Endodermal cell (in vitro differentiated cells): ENCODE results near the gene KHDC4. TPM values are rescaled to one million over a fixed set of nuclear protein-coding genes. Genes with fewer than 3 reads are reported as not detected.
A peak's percentile ranks its signal among the peaks of the same experiment; 100 is the strongest.

Source experiments
- DNase-seq: peaks from one replicate; pipeline ENCODE4 v3.0.0-alpha.2; 2017
- H3K27ac ChIP-seq: 2 replicates; pipeline ENCODE4 v1.5.1; 2013; ENCODE audit warnings: mild to moderate bottlenecking, low read depth, low read length, moderate library complexity
- H3K27me3 ChIP-seq: 2 replicates; pipeline ENCODE4 v1.6.1; 2013; ENCODE audit warnings: mild to moderate bottlenecking, low read length, moderate library complexity; ENCODE audit not compliant: insufficient read depth, control insufficient read depth, poor library complexity, severe bottlenecking
- H3K36me3 ChIP-seq: 2 replicates; pipeline ENCODE4 v1.7.0; 2013; ENCODE audit warnings: mild to moderate bottlenecking, low read length, moderate library complexity; ENCODE audit not compliant: control insufficient read depth, insufficient read depth
- H3K4me1 ChIP-seq: one replicate; pipeline ENCODE4 v1.7.0; 2013; ENCODE audit warnings: low read length; ENCODE audit not compliant: control insufficient read depth, insufficient read depth
- H3K4me3 ChIP-seq: 2 replicates; pipeline ENCODE4 v1.5.1; 2013; ENCODE audit warnings: mild to moderate bottlenecking, low read length, moderate library complexity
- H3K9ac ChIP-seq: 2 replicates; pipeline ENCODE4 v1.6.1; 2013; ENCODE audit warnings: mild to moderate bottlenecking, low read length, moderate library complexity; ENCODE audit not compliant: poor library complexity, severe bottlenecking; ENCODE audit errors: extremely low read depth
- H3K9me3 ChIP-seq: 2 replicates; pipeline ENCODE4 v1.6.1; 2013; ENCODE audit warnings: mild to moderate bottlenecking, low read length, moderate library complexity; ENCODE audit not compliant: control insufficient read depth
- H3K27ac Mint-ChIP-seq: 2 replicates; pipeline ENCODE4 v1.8.0; 2020; ENCODE audit warnings: mixed read lengths
- H3K27me3 Mint-ChIP-seq: 2 replicates; pipeline ENCODE4 v1.8.0; 2021; ENCODE audit warnings: mild to moderate bottlenecking, mixed read lengths; ENCODE audit not compliant: insufficient read depth
- H3K36me3 Mint-ChIP-seq: 2 replicates; pipeline ENCODE4 v1.8.0; 2020; ENCODE audit warnings: low read depth, mixed read lengths
- H3K4me1 Mint-ChIP-seq: 2 replicates; pipeline ENCODE4 v1.8.0; 2020; ENCODE audit warnings: mixed read lengths
- H3K4me3 Mint-ChIP-seq: 2 replicates; pipeline ENCODE4 v1.8.0; 2020; ENCODE audit warnings: mild to moderate bottlenecking, moderate library complexity, mixed read lengths
- H3K9me3 Mint-ChIP-seq: 2 replicates; pipeline ENCODE4 v1.8.0; 2020; ENCODE audit warnings: mild to moderate bottlenecking, mixed read lengths
- WGBS, 2 experiments: methylation state at CpG; one replicate each; pipeline versions ENCODE4 v1.1.5 to v1.1.7; 2013; ENCODE audit warnings: missing lambda C conversion rate in 2 of 2, mixed read lengths in 1 of 2; ENCODE audit not compliant: insufficient coverage in 1 of 2, insufficient read length in 1 of 2; 5-methylcytosine and 5-hydroxymethylcytosine counted together
- total RNA-seq, 2 donors: library from RNA; stranded (reverse); fragmentation: NEBNext Ultra II Directional in 1 of 2; extraction: Animal tissue kit (Norgen Biotek cat#: 25700) in 1 of 2; gene quantifications; 2 replicates in 1 of 2; 3 replicates in 1 of 2; pipeline ENCODE4 v1.2.1, GENCODE V29; 2021
- TF ChIP-seq, protein P1 (sequence below): fragments of 200-600 bp; sonication (generic); conservative IDR thresholded peaks from 2 replicates; pipeline ENCODE4 v1.5.0; 2021; ENCODE audit warnings: antibody characterized with exemption, mild to moderate bottlenecking

Gene KHDC4
- total RNA-seq, 2 donors from 2014 or later = 67.7 to 76.2 TPM

DNA sequence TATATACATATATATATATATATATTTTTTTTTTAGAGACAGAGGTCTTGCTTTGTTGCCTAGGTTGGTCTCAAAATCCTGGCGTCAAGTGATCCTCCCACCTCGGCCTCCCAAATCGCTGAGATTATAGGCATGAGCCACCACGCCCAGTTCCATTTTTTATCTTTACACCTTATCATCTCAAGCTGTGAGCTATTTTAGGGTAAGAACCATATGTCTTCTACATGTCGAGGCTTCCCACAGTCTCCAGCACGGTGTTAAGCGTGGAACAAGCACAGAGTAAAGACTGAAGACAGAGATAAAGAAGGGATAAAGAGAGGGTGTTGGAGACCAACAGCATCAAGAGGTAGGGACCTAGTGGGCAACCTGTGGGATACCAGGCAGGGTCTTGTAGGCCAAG lies 30.0 kb upstream of the KHDC4 start:
- H3K27ac Mint-ChIP-seq = no peak overlapping the region
- no peak overlapping the region for H3K4me3 ChIP-seq
- DNase-seq = no peak
- H3K4me3 Mint-ChIP-seq = no peak overlapping the region
- TF ChIP-seq, protein P1, sequence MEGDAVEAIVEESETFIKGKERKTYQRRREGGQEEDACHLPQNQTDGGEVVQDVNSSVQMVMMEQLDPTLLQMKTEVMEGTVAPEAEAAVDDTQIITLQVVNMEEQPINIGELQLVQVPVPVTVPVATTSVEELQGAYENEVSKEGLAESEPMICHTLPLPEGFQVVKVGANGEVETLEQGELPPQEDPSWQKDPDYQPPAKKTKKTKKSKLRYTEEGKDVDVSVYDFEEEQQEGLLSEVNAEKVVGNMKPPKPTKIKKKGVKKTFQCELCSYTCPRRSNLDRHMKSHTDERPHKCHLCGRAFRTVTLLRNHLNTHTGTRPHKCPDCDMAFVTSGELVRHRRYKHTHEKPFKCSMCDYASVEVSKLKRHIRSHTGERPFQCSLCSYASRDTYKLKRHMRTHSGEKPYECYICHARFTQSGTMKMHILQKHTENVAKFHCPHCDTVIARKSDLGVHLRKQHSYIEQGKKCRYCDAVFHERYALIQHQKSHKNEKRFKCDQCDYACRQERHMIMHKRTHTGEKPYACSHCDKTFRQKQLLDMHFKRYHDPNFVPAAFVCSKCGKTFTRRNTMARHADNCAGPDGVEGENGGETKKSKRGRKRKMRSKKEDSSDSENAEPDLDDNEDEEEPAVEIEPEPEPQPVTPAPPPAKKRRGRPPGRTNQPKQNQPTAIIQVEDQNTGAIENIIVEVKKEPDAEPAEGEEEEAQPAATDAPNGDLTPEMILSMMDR = no peak
- H3K9me3 Mint-ChIP-seq = no peaks in the 10 kb centered on the region
- peaks cover 94% of the 10 kb centered on the region for H3K36me3 ChIP-seq
- H3K27ac ChIP-seq = no peak overlapping the region
- no peak overlapping the region for H3K9ac ChIP-seq
- no peaks in the 10 kb centered on the region for H3K9me3 ChIP-seq
- H3K27me3 ChIP-seq = no peaks in the 10 kb centered on the region
- peaks cover 42% of the 10 kb centered on the region for H3K4me1 ChIP-seq
- no peaks in the 10 kb centered on the region for H3K27me3 Mint-ChIP-seq
- WGBS, 2 experiments = 90 to 96% methylated on average over 3 to 7 of the region's 7 CpGs
- H3K36me3 Mint-ChIP-seq = peaks cover 77% of the 10 kb centered on the region
- peaks cover 31% of the 10 kb centered on the region for H3K4me1 Mint-ChIP-seq

DNA sequence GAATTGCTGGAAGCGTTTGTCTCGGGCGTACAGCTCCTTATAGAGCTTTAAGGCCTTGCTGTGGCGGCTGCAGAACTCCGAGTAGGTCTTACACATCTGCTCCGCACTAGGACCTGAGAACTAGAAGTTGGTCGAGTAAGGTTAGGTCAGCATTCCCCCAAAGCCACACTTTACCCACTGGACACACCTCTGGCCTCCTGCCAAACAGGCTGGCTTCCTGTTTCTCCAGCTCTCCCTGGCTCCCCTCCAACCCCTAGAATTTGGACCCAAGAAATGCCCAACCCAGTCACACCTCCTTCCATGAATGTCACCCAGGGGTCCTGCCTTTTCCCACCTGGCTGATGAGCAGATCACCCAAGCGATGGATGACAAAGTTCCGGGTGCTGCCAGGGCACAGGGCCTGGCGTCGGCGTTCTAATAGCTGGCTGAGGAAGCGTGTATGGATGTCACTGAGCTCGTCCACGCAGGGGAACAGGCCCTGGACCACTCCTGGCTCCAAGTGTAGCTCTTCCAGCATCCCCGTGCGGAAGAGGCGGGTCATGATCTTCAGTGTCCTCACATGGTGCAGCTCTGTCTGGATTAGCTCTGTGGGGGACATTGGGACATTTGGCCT lies 28.5 kb upstream of the KHDC4 start:
- H3K4me1 Mint-ChIP-seq = peaks cover 17% of the 10 kb centered on the region
- 97% methylated on average over 15 to 18 of the region's 18 CpGs for WGBS, 2 experiments
- H3K4me3 Mint-ChIP-seq = no peak overlapping the region
- TF ChIP-seq, protein P1 = no peak
- H3K4me1 ChIP-seq = peaks cover 27% of the 10 kb centered on the region
- H3K9ac ChIP-seq = no peak overlapping the region
- DNase-seq = no peak
- peaks cover 78% of the 10 kb centered on the region for H3K36me3 Mint-ChIP-seq
- peak overlapping the region; percentile 85 for H3K27ac Mint-ChIP-seq
- H3K9me3 ChIP-seq = no peaks in the 10 kb centered on the region
- H3K27ac ChIP-seq = no peak overlapping the region
- no peaks in the 10 kb centered on the region for H3K9me3 Mint-ChIP-seq
- H3K27me3 Mint-ChIP-seq = no peaks in the 10 kb centered on the region
- H3K27me3 ChIP-seq = no peaks in the 10 kb centered on the region
- H3K36me3 ChIP-seq = peaks cover 91% of the 10 kb centered on the region
- H3K4me3 ChIP-seq = no peak overlapping the region

DNA sequence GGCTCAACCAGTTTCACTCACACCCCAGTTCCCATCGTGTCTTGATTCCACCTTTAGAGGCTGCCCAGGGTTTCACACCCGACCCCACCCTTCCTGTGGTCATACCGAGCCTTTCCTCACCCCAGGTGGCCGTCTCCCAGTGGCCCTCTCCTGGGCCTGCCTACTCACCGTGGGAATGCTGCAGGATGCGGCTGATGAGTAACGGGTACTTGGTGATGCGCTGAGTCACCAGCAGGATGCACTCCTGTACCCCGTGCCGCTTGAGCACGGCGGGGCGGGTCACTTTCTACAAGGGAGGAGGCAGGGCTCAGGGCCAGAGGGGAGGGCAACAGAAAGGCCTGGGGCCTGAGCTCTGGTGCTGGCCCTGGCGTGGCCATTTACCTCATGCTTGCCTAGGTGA lies 27.7 kb upstream of the KHDC4 start:
- Mint-ChIP-seq H3K27ac (peak overlapping the region; percentile 85), H3K36me3 (peaks cover 80% of the 10 kb centered on the region), H3K4me3 (no peak overlapping the region), H3K27me3 (no peaks in the 10 kb centered on the region), H3K9me3 (no peaks in the 10 kb centered on the region), H3K4me1 (peaks cover 10% of the 10 kb centered on the region)
- TF ChIP-seq, protein P1 = peak; percentile 23
- Histone ChIP-seq H3K4me3 (no peak overlapping the region), H3K27ac (no peak overlapping the region), H3K9ac (no peak overlapping the region), H3K36me3 (peaks cover 91% of the 10 kb centered on the region), H3K9me3 (no peaks in the 10 kb centered on the region), H3K4me1 (peaks cover 23% of the 10 kb centered on the region), H3K27me3 (no peaks in the 10 kb centered on the region)
- 87% methylated on average over 10 to 14 of the region's 14 CpGs for WGBS, 2 experiments
- peak; percentile 67 for DNase-seq
